WI38 (cell line): ENCODE data around the gene OR4K17.
"Not testable (repeated sequence)": the region's sequence is repeated elsewhere in the genome, so short reads cannot be mapped to it uniquely, and the experiment has no call there.

ENCODE experiments used
- H3K4me3 ChIP-seq: 2 replicates; pipeline ENCODE4 v1.5.1; 2011; ENCODE audit warnings: low read depth, mild to moderate bottlenecking, control low read depth, low read length
- TF ChIP-seq, protein P1 (sequence below): IDR thresholded peaks from 2 replicates; pipeline ENCODE4 v1.5.1; 2012; ENCODE audit warnings: low read depth, mild to moderate bottlenecking, control low read depth, low read length

The OR4K17 gene

GRCh38 chr14:20110438-20110837, at the start of gene OR4K17:
Gene OR4K17 (plus strand): TSS chr14:20110739. CDS start chr14:20117500, 6,761 bp downstream.
- TF ChIP-seq, protein P1, sequence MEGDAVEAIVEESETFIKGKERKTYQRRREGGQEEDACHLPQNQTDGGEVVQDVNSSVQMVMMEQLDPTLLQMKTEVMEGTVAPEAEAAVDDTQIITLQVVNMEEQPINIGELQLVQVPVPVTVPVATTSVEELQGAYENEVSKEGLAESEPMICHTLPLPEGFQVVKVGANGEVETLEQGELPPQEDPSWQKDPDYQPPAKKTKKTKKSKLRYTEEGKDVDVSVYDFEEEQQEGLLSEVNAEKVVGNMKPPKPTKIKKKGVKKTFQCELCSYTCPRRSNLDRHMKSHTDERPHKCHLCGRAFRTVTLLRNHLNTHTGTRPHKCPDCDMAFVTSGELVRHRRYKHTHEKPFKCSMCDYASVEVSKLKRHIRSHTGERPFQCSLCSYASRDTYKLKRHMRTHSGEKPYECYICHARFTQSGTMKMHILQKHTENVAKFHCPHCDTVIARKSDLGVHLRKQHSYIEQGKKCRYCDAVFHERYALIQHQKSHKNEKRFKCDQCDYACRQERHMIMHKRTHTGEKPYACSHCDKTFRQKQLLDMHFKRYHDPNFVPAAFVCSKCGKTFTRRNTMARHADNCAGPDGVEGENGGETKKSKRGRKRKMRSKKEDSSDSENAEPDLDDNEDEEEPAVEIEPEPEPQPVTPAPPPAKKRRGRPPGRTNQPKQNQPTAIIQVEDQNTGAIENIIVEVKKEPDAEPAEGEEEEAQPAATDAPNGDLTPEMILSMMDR, result no peak
- no peak within 1 kb of the TSS for H3K4me3 ChIP-seq

DNA sequence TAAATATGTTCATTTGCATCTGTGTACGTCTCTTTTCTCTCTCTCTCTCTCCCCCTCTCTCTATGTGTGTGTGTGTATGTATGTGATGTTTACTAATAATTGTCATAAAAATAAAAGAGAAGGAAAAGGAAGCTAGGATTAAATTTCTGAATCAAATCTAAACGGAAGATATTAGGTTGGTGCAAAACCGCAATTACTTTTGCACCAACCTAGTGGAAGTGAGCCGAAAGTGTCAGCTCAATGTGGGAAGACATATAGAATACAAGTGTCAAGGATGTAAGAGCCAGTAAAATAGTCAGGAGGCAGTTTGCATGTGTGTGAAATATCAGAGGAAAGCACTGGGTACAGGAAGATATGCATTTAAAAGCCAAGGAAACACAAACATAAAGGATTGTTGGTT, 18.5 kb upstream of the OR4K17 start:
- H3K4me3 ChIP-seq, result no peak overlapping the region
- TF ChIP-seq, protein P1, result no peak

GRCh38 chr14:20093442-20093841, 17.1 kb upstream of the OR4K17 start:
- TF ChIP-seq, protein P1, result no peak
- no peak overlapping the region for H3K4me3 ChIP-seq

GRCh38 chr14:20098926-20099770, 11.4 kb upstream of the OR4K17 start:
- not testable (repeated sequence) for H3K4me3 ChIP-seq

- no peak overlapping the region for H3K4me3 ChIP-seq
- TF ChIP-seq, protein P1, result no peak
Observed at GRCh38 chr14:20112321-20112720, 1.8 kb downstream of the OR4K17 start.

DNA sequence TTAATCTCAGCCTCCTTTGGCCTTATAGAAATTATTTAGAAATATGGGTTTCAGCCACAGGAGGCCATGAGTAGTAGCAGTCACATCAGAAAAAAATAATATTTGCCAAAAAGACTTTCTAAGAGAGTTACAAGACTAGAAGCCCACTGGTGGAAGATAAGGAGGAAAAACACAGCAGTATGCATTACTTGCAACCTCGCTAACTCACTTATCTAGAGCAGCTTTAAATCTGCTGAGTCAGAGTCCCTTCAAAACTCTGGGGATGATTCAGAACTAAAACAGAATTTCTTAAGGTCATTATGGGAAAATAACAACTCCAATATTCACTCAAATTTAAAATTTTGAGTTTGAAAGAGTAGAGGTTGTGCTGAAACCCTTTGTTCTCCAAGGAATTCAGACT, 6.2 kb downstream of the OR4K17 start:
- TF ChIP-seq, protein P1, result no peak
- no peak overlapping the region for H3K4me3 ChIP-seq

GRCh38 chr14:20118795-20119194, 8.3 kb downstream of the OR4K17 start:
- TF ChIP-seq, protein P1, result no peak

DNA sequence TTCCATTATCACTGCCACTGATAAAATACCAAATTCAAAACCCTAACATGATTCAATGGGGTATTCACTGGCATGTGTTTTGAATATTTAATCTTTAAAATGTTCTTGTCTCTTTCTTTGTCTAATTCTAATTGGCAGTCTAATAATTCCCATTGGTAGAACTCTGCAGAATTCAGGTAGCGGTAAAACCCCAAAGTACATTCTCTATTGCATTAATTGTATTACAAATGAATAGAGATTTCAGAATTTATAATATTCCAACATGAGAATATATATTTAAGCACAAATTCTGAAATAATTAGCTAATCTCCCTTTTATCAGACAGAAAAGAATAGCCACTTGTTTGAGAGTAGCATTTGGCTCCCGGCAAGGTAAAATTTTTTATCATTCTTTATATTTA, 28.0 kb downstream of the OR4K17 start, which contains the start of gene OR4N5:
TSS of gene OR4N5 (plus strand) at position 301 of the 400 bp plus-strand sequence. CDS start 4,916 bp downstream, outside the sequence.
- TF ChIP-seq, protein P1, result no peak
- no peak within 1 kb of the TSS for H3K4me3 ChIP-seq

More at GRCh38 chr14:20118795-20119194, 8.3 kb downstream of the OR4K17 start:
- no peak overlapping the region for H3K4me3 ChIP-seq
